Panc1 (cell line): Measurements from ENCODE around the gene CFAP74. TPM values are rescaled to one million over a fixed set of nuclear protein-coding genes. Genes with fewer than 3 reads are reported as not detected.

Source experiments
- ATAC-seq: fragments of 200-7000 bp; cut with Tn5 transposase; 2 replicates; pipeline ENCODE4 v1.9.1; 2020; ENCODE audit warnings: mild to moderate bottlenecking, moderate library complexity
- BruUV-seq: library from RNA; stranded (reverse); fragments of 400-500 nt; replicated peaks from 2 replicates; lab custom pipeline; 2021; lab: Mats Ljungman, UMichigan
- CTCF ChIA-PET: fragments of 300-600 bp; sonication (Branson Sonifier 250); formaldehyde crosslinking; loops from one replicate; lab custom pipeline; 2022; ENCODE audit warnings: antibody characterized with exemption; lab: Charles Lee
- POLR2A ChIA-PET: fragments of 300-600 bp; sonication (Branson Sonifier 250); formaldehyde crosslinking; loops from one replicate; lab custom pipeline; 2022; ENCODE audit warnings: antibody characterized with exemption; lab: Charles Lee
- DNase-seq: peaks from one replicate; pipeline ENCODE4 v3.0.0-alpha.2; 2010; ENCODE audit warnings: low read depth, low spot score
- H3K27ac ChIP-seq: 2 replicates; pipeline ENCODE4 v1.5.1; 2011; ENCODE audit warnings: mild to moderate bottlenecking, low read length, inconsistent platforms
- H3K27me3 ChIP-seq: fragments of 200-500 bp; sonication (Bioruptor generic); 2 replicates; pipeline ENCODE4 v1.6.0; 2014; ENCODE audit warnings: low read length, inconsistent platforms; ENCODE audit not compliant: control insufficient read depth, insufficient read depth
- H3K36me3 ChIP-seq: fragments of 200-500 bp; sonication (Bioruptor generic); 2 replicates; pipeline ENCODE4 v1.5.1; 2014; ENCODE audit warnings: inconsistent platforms, mild to moderate bottlenecking, low read length, moderate library complexity; ENCODE audit not compliant: control insufficient read depth, insufficient read depth
- H3K4me1 ChIP-seq: 2 replicates; pipeline ENCODE4 v1.5.1; 2011; ENCODE audit warnings: inconsistent platforms, mild to moderate bottlenecking, low read length, moderate library complexity; ENCODE audit not compliant: control insufficient read depth, insufficient read depth
- H3K4me3 ChIP-seq, 2 experiments: 2 replicates each; pipeline ENCODE4 v1.5.1; 2011 to 2012; ENCODE audit warnings: low read depth in 2 of 2, low read length in 2 of 2, mild to moderate bottlenecking in 2 of 2, inconsistent platforms in 1 of 2, moderate library complexity in 1 of 2
- H3K9me3 ChIP-seq: fragments of 200-500 bp; sonication (Bioruptor generic); 2 replicates; pipeline ENCODE4 v1.5.1; 2014; ENCODE audit warnings: low read depth, mild to moderate bottlenecking, inconsistent platforms, low read length, moderate library complexity; ENCODE audit not compliant: control insufficient read depth, insufficient read depth
- CTCF ChIP-seq: fragments of 450-650 bp; IDR thresholded peaks from 2 replicates; pipeline ENCODE4 v1.5.1; 2017; ENCODE audit warnings: mild to moderate bottlenecking
- POLR2AphosphoS5 ChIP-seq: IDR thresholded peaks from 2 replicates; pipeline ENCODE4 v1.6.1; 2012; ENCODE audit warnings: mild to moderate bottlenecking, low read depth, low read length, moderate library complexity
- REST ChIP-seq, 2 experiments: IDR thresholded peaks; 2 replicates each; pipeline ENCODE4 v1.6.1; 2011 to 2012; ENCODE audit warnings: low read depth in 2 of 2, control low read depth in 1 of 2, low read length in 1 of 2, mild to moderate bottlenecking in 1 of 2, moderate library complexity in 1 of 2; ENCODE audit not compliant: insufficient read depth in 1 of 2
- SIN3A ChIP-seq: IDR thresholded peaks from 2 replicates; pipeline ENCODE4 v1.6.1; 2012; ENCODE audit warnings: low read depth, mild to moderate bottlenecking, low read length, moderate library complexity, borderline replicate concordance; ENCODE audit not compliant: insufficient read depth
- TCF7L2 ChIP-seq: IDR thresholded peaks from 2 replicates; pipeline ENCODE4 v1.6.1; 2011; ENCODE audit warnings: mild to moderate bottlenecking, low read depth, low read length, inconsistent platforms
- in situ Hi-C: cut with HindIII; loops from 2 replicates; pipeline ENCODE4 v1.10.0; 2016; ENCODE audit warnings: low sequenced_read_pairs, low pct_unique_long_range_greater_than_20kb
- intact Hi-C: fragments of 100-400 bp; cut with micrococcal nuclease; formaldehyde crosslinking; loops from one replicate; pipeline ENCODE4 v1.10.0; 2022; ENCODE audit not compliant: unreplicated experiment
- total RNA-seq: library from RNA; stranded (reverse); gene quantifications from one replicate; pipeline ENCODE4 v1.2.1, GENCODE V29; 2021; ENCODE audit not compliant: unreplicated experiment

Gene CFAP74
- total RNA-seq, 1 experiment from 2014 or later: not detected

- Histone ChIP-seq H3K9me3 (no peaks in the 10 kb centered on the region), H3K27me3 (no peaks in the 10 kb centered on the region), H3K27ac (no peak overlapping the region), H3K4me3 (no peak overlapping the region), H3K4me1 (no peaks in the 10 kb centered on the region), H3K36me3 (no peaks in the 10 kb centered on the region)
- POLR2A ChIA-PET: no interaction called here
- intact Hi-C loops: no loop called here
- in situ Hi-C loops: no loop called here
- no TSS peak for BruUV-seq
- CTCF ChIA-PET: no interaction called here
- ATAC-seq (no peak), DNase-seq (no peak)
- TF ChIP-seq CTCF: no peak
- TF ChIP-seq SIN3A: no peak
Measured at GRCh38 chr1:1917304-1917976, 86.1 kb downstream of the CFAP74 start.

- no TSS peak for BruUV-seq
- POLR2A ChIA-PET: no interaction called here
Measured at GRCh38 chr1:1916851-1917251, 86.7 kb downstream of the CFAP74 start.

More at GRCh38 chr1:1916851-1917251, 86.7 kb downstream of the CFAP74 start:
- Histone ChIP-seq H3K27me3 (no peaks in the 10 kb centered on the region), H3K27ac (no peak overlapping the region), H3K9me3 (no peaks in the 10 kb centered on the region), H3K36me3 (no peaks in the 10 kb centered on the region), H3K4me3 (no peak overlapping the region), H3K4me1 (no peaks in the 10 kb centered on the region)
- DNase-seq (no peak), ATAC-seq (no peak)
- CTCF ChIA-PET: no interaction called here
- in situ Hi-C loops (no loop called here), intact Hi-C loops (no loop called here)
- no peak for TF ChIP-seq SIN3A
- TF ChIP-seq CTCF: no peak
- TF ChIP-seq POLR2AphosphoS5: no peak
- no peak for TF ChIP-seq TCF7L2
- no peak for TF ChIP-seq REST (IDR thresholded peaks at IDR 0.05; ENCODE audit: insufficient read depth in 1 of 2, low read depth in 2 of 2, low read length in 1 of 2)
